Kidney (tissue), 22 donors: ENCODE measurements around the gene SDE2. TPM values are rescaled to one million over a fixed set of nuclear protein-coding genes. Genes with fewer than 3 reads are reported as not detected.

Source experiments
- DNase-seq, 5 donors: peaks; one replicate each; pipeline ENCODE4 v3.0.0-alpha.2; 2013 to 2020
- FAIRE-seq: peaks from 2 replicates; lab custom pipeline; 2012; peaks lifted over from hg19 to GRCh38; lab: Jason Lieb, UNC
- H3K27ac ChIP-seq, 2 donors: one replicate each; pipeline ENCODE4 v1.7.0; 2013; ENCODE audit warnings: low read depth in 2 of 2, low read length in 2 of 2, inconsistent platforms in 1 of 2
- H3K27me3 ChIP-seq: one replicate; pipeline ENCODE4 v1.7.1; 2013; ENCODE audit warnings: low read length, inconsistent platforms; ENCODE audit not compliant: control insufficient read depth, insufficient read depth
- H3K36me3 ChIP-seq, 3 donors: one replicate each; pipeline versions ENCODE4 v1.7.0 to v1.7.1; 2013; ENCODE audit warnings: low read length in 3 of 3, control low read depth in 1 of 3, inconsistent platforms in 1 of 3; ENCODE audit not compliant: insufficient read depth in 3 of 3, control insufficient read depth in 2 of 3
- H3K4me1 ChIP-seq, 3 donors: one replicate each; pipeline versions ENCODE4 v1.7.0 to v1.7.1; 2013; ENCODE audit warnings: low read length in 3 of 3, inconsistent platforms in 1 of 3, low read depth in 1 of 3; ENCODE audit not compliant: control insufficient read depth in 2 of 3, insufficient read depth in 2 of 3
- H3K4me3 ChIP-seq, 3 donors: one replicate each; pipeline versions ENCODE4 v1.7.0 to v1.8.1; 2013; ENCODE audit warnings: low read length in 3 of 3, control low read depth in 1 of 3, inconsistent platforms in 1 of 3
- H3K9ac ChIP-seq, 3 donors: one replicate each; pipeline versions ENCODE4 v1.7.0 to v1.7.1; 2013; ENCODE audit warnings: low read length in 3 of 3, control low read depth in 1 of 3, inconsistent platforms in 1 of 3
- H3K9me3 ChIP-seq, 3 donors: one replicate each; pipeline versions ENCODE4 v1.7.0 to v1.7.1; 2013; ENCODE audit warnings: low read length in 3 of 3, control low read depth in 1 of 3, inconsistent platforms in 1 of 3; ENCODE audit not compliant: control insufficient read depth in 2 of 3, insufficient read depth in 1 of 3
- CTCF ChIP-seq: IDR thresholded peaks from 3 replicates; pipeline ENCODE4 v1.5.1; 2012; ENCODE audit warnings: mild to moderate bottlenecking, moderate library complexity, borderline replicate concordance; ENCODE audit not compliant: insufficient read depth; ENCODE audit errors: extremely low read depth
- intact Hi-C: fragments of 100-400 bp; cut with DNase I; formaldehyde crosslinking; loops from one replicate; pipeline ENCODE4 v1.11.1; 2022
- long read RNA-seq, 10 donors: library from polyadenylated mRNA in 1 of 10; unstranded in 1 of 10; transcript quantifications; one replicate each; pipeline ENCODE4 v2.0.0 and lab custom pipeline, GENCODE V29; 2021 to 2026
- polyA plus RNA-seq: library from polyadenylated mRNA; stranded (reverse); fragments of 350-450 nt; fragmentation: Illumina TruSeq; extraction: RNeasy Lipid Tissue Mini Kit (QIAGEN cat#74804); gene quantifications from one replicate; pipeline ENCODE4 v1.2.3, GENCODE V29; 2014; ENCODE audit warnings: low read depth, low replicate concordance; ENCODE audit not compliant: insufficient read depth
- total RNA-seq: library from RNA; stranded (reverse); fragmentation: NEBNext Ultra II Directional; extraction: Animal tissue kit (Norgen Biotek cat#: 25700); gene quantifications from one replicate; pipeline ENCODE4 v1.2.1, GENCODE V29; 2021
- donor health status: control.
- donor health status: control.
- donor health status: control.
- donor health status: control.
- donor health status: control.
- donor health status: DM: yes; HTN: yes; CAD: no.
- donor health status: Normal renal cell carcinoma (clear cell type).

Gene SDE2
- total RNA-seq (19.2 TPM), polyA plus RNA-seq (3.4 TPM)
- long read RNA-seq, donor 1, partial matches to known transcripts: 0 of 2 reads
- long read RNA-seq, donor 1, other reads (novel, unspliced or antisense): 0 of 2 reads
- long read RNA-seq, donor 2, partial matches to known transcripts: 1,759 of 1,854 reads
- long read RNA-seq, donor 2, other reads (novel, unspliced or antisense): 95 of 1,854 reads
- long read RNA-seq, donor 3, partial matches to known transcripts: 6 of 10 reads
- long read RNA-seq, donor 3, other reads (novel, unspliced or antisense): 0 of 10 reads
- long read RNA-seq, donor 4, transcript SDE2-201 (7 exons, 3,975 nt): major isoform, 6 of 6 reads
- long read RNA-seq, donor 4, partial matches to known transcripts: 0 of 6 reads
- long read RNA-seq, donor 4, other reads (novel, unspliced or antisense): 0 of 6 reads
- long read RNA-seq, donor 5: 0 reads
- long read RNA-seq, donor 6: 0 reads
- long read RNA-seq, donor 7, transcript SDE2-201 (7 exons, 3,975 nt): major isoform, 12 of 14 reads
- long read RNA-seq, donor 7, partial matches to known transcripts: 1 of 14 reads
- long read RNA-seq, donor 7, other reads (novel, unspliced or antisense): 1 of 14 reads
- long read RNA-seq, donor 8, partial matches to known transcripts: 0 of 1 reads
- long read RNA-seq, donor 8, other reads (novel, unspliced or antisense): 0 of 1 reads
- long read RNA-seq, donor 9, partial matches to known transcripts: 0 of 2 reads
- long read RNA-seq, donor 9, other reads (novel, unspliced or antisense): 0 of 2 reads
- long read RNA-seq, donor 10, partial matches to known transcripts: 0 of 2 reads
- long read RNA-seq, donor 10, other reads (novel, unspliced or antisense): 0 of 2 reads

GRCh38 chr1:225999227-225999911 is at the start of gene SDE2:
Gene SDE2 (minus strand): TSS chr1:225999343. CDS start chr1:225999312, 31 bp downstream.
- peak within 1 kb of the TSS; percentile 87 to 96 (median 89) for H3K4me3 ChIP-seq
- TF ChIP-seq CTCF: no peak
- H3K27ac ChIP-seq: peak within 1 kb of the TSS; percentile 98
- H3K9me3 ChIP-seq: no peaks in the 10 kb centered on the region
- intact Hi-C loops: no loop called here
- no peaks in the 10 kb centered on the region for H3K27me3 ChIP-seq
- peak within 1 kb of the TSS; percentile 78 to 95 (median 89) for H3K9ac ChIP-seq
- peaks cover 0 to 10% (median 3%) of the 10 kb centered on the region in 3 donors for H3K4me1 ChIP-seq
- peaks cover 0 to 4% (median 1%) of the 10 kb centered on the region in 3 donors for H3K36me3 ChIP-seq
- FAIRE-seq (no peak), DNase-seq (peak; percentile 99 to 100 (median 100))

GRCh38 chr1:226048886-226049285 is 49.7 kb upstream of the SDE2 start:
- no peak for TF ChIP-seq CTCF
- FAIRE-seq: no peak

GRCh38 chr1:226047495-226047894 is 48.4 kb upstream of the SDE2 start:
- H3K9me3 ChIP-seq: no peaks in the 10 kb centered on the region
- H3K9ac ChIP-seq: no peak overlapping the region
- H3K4me3 ChIP-seq: no peak overlapping the region
- DNase-seq (no peak), FAIRE-seq (no peak)
- intact Hi-C loops: no loop called here
- H3K4me1 ChIP-seq: no peaks in the 10 kb centered on the region
- H3K27ac ChIP-seq: no peak overlapping the region
- no peaks in the 10 kb centered on the region for H3K27me3 ChIP-seq
- no peaks in the 10 kb centered on the region for H3K36me3 ChIP-seq
- no peak for TF ChIP-seq CTCF

More at GRCh38 chr1:226048886-226049285, 49.7 kb upstream of the SDE2 start:
- H3K4me1 ChIP-seq: no peaks in the 10 kb centered on the region
- DNase-seq: no peak
- H3K27ac ChIP-seq: no peak overlapping the region
- no peak overlapping the region for H3K9ac ChIP-seq
- no peaks in the 10 kb centered on the region for H3K36me3 ChIP-seq
- H3K9me3 ChIP-seq: no peaks in the 10 kb centered on the region
- H3K4me3 ChIP-seq: no peak overlapping the region
- no peaks in the 10 kb centered on the region for H3K27me3 ChIP-seq
- intact Hi-C loops: no loop called here
